B cell (primary cell): ENCODE measurements around the gene DDR1. TPM values are rescaled to one million over a fixed set of nuclear protein-coding genes. Genes with fewer than 3 reads are reported as not detected.

ENCODE experiments used
- ATAC-seq: fragments of 200-7000 bp; cut with Tn5 transposase; one replicate; pipeline ENCODE4 v1.10.0; 2021; ENCODE audit warnings: low read depth, mild to moderate bottlenecking, moderate number of reproducible peaks, moderate library complexity
- CTCF ChIA-PET: fragments of 350-600 bp; sonication (Branson Sonifier 250); formaldehyde crosslinking; loops from one replicate; lab custom pipeline; 2021; ENCODE audit warnings: antibody characterized with exemption, inconsistent platforms; lab: Charles Lee
- POLR2A ChIA-PET: fragments of 350-600 bp; sonication (Branson Sonifier 250); formaldehyde crosslinking; loops from one replicate; lab custom pipeline; 2021; ENCODE audit warnings: antibody characterized with exemption; lab: Charles Lee
- DNase-seq: peaks from one replicate; pipeline ENCODE4 v3.0.0; 2013
- H2AFZ ChIP-seq: 2 replicates; pipeline ENCODE4 v1.6.1; 2012; ENCODE audit warnings: mild to moderate bottlenecking, low read depth, low read length; ENCODE audit not compliant: insufficient read depth, poor library complexity, severe bottlenecking
- H3K27ac ChIP-seq, 2 donors: 1 replicate in 1 of 2; 2 replicates in 1 of 2; pipeline ENCODE4 v1.5.1; 2012 to 2013; ENCODE audit warnings: low read length in 2 of 2, mild to moderate bottlenecking in 2 of 2, moderate library complexity in 1 of 2
- H3K27me3 ChIP-seq, 4 experiments: fragments of 200-600 bp in 1 of 4; sonication (generic) in 1 of 4; replicated peaks in 1 of 4; 1 replicate in 2 of 4; 2 replicates in 2 of 4; pipeline versions ENCODE4 v1.6.1 to v1.7.0; 2013 to 2016; ENCODE audit warnings: low read length in 3 of 4, mild to moderate bottlenecking in 2 of 4, mixed read lengths in 1 of 4, moderate library complexity in 1 of 4; ENCODE audit not compliant: insufficient read depth in 4 of 4, control insufficient read depth in 3 of 4; ENCODE audit errors: control extremely low read depth in 1 of 4
- H3K36me3 ChIP-seq, 2 experiments: replicated peaks in 1 of 2; 1 replicate in 1 of 2; 2 replicates in 1 of 2; pipeline versions ENCODE4 v1.6.1 to v1.7.1; 2013; ENCODE audit warnings: low read length in 1 of 2; ENCODE audit not compliant: insufficient read depth in 2 of 2, control insufficient read depth in 1 of 2; ENCODE audit errors: control extremely low read depth in 1 of 2, extremely low read depth in 1 of 2
- H3K4me1 ChIP-seq, 2 donors: fragments of 200-600 bp in 1 of 2; sonication (generic) in 1 of 2; 1 replicate in 1 of 2; 2 replicates in 1 of 2; pipeline versions ENCODE4 v1.5.1 to v1.6.1; 2013 to 2017; ENCODE audit warnings: low read length in 2 of 2; ENCODE audit not compliant: control insufficient read depth in 2 of 2, insufficient read depth in 2 of 2
- H3K4me2 ChIP-seq: replicated peaks from 2 replicates; pipeline ENCODE3; 2012; ENCODE audit warnings: mild to moderate bottlenecking, low read depth, low read length; ENCODE audit not compliant: poor library complexity, severe bottlenecking
- H3K4me3 ChIP-seq, 5 experiments: fragments of 200-600 bp in 1 of 5; sonication (generic) in 1 of 5; 1 replicate in 3 of 5; 2 replicates in 2 of 5; pipeline versions ENCODE4 v1.5.1 to v1.7.0; 2011 to 2016; ENCODE audit warnings: low read length in 4 of 5, mild to moderate bottlenecking in 4 of 5, low read depth in 2 of 5, control low read depth in 1 of 5, moderate library complexity in 1 of 5; ENCODE audit not compliant: insufficient read depth in 1 of 5; ENCODE audit errors: control extremely low read depth in 1 of 5, extremely low read depth in 1 of 5
- H3K79me2 ChIP-seq: fragments of 200-600 bp; sonication (generic); one replicate; pipeline ENCODE4 v1.6.0; 2016; ENCODE audit warnings: low read length; ENCODE audit not compliant: control insufficient read depth, insufficient read depth
- H3K9ac ChIP-seq: fragments of 200-600 bp; sonication (generic); 2 replicates; pipeline ENCODE4 v1.6.1; 2017; ENCODE audit warnings: mild to moderate bottlenecking, low read length, moderate library complexity
- H3K9me3 ChIP-seq, 3 donors: one replicate each; pipeline versions ENCODE4 v1.6.1 to v1.7.1; 2013; ENCODE audit warnings: low read length in 2 of 3; ENCODE audit not compliant: control insufficient read depth in 2 of 3, insufficient read depth in 1 of 3; ENCODE audit errors: control extremely low read depth in 1 of 3
- H4K20me1 ChIP-seq: 2 replicates; pipeline ENCODE4 v1.6.0; 2012; ENCODE audit warnings: mild to moderate bottlenecking, low read length; ENCODE audit not compliant: insufficient read depth, control insufficient read depth, poor library complexity, severe bottlenecking
- H3K27ac Mint-ChIP-seq: one replicate; pipeline ENCODE4 v1.8.0; 2021; ENCODE audit warnings: mixed read lengths
- H3K27me3 Mint-ChIP-seq: one replicate; pipeline ENCODE4 v1.8.0; 2021; ENCODE audit warnings: mixed read lengths
- H3K4me1 Mint-ChIP-seq: one replicate; pipeline ENCODE4 v1.8.0; 2021; ENCODE audit warnings: mixed read lengths
- H3K4me3 Mint-ChIP-seq: one replicate; pipeline ENCODE4 v1.8.0; 2021; ENCODE audit warnings: mixed read lengths
- H3K9me3 Mint-ChIP-seq: one replicate; pipeline ENCODE4 v1.8.0; 2022; ENCODE audit warnings: mixed read lengths; ENCODE audit not compliant: insufficient read depth
- CTCF ChIP-seq: fragments of 200-600 bp; IDR thresholded peaks from one replicate; pipeline ENCODE4 v1.8.0; 2022; ENCODE audit warnings: antibody characterized with exemption, mild to moderate bottlenecking
- EZH2 ChIP-seq: IDR thresholded peaks from 2 replicates; pipeline ENCODE4 v1.6.1; 2012; ENCODE audit warnings: borderline replicate concordance, low read depth, mild to moderate bottlenecking, moderate library complexity, low read length; ENCODE audit not compliant: insufficient read depth, poor library complexity, severe bottlenecking
- WGBS: methylation state at CpG from one replicate; pipeline ENCODE4 v1.1.5; 2013; ENCODE audit warnings: missing lambda C conversion rate; ENCODE audit not compliant: insufficient coverage; 5-methylcytosine and 5-hydroxymethylcytosine counted together
- intact Hi-C: fragments of 100-400 bp; cut with micrococcal nuclease; formaldehyde crosslinking; loops from one replicate; pipeline ENCODE4 v1.10.0; 2022
- polyA plus RNA-seq: library from polyadenylated mRNA; depleted of rRNA; stranded (reverse); fragments of >200 nt; gene quantifications from 2 replicates; pipeline ENCODE4 v1.2.3, GENCODE V29; 2012
- total RNA-seq, 2 donors: library from RNA; stranded (reverse); fragments of 120-200 nt in 1 of 2; gene quantifications; 1 replicate in 1 of 2; 2 replicates in 1 of 2; pipeline versions ENCODE4 v1.2.3 to v1.2.4, GENCODE V29; 2013 to 2022

DDR1 gene
- total and polyA plus RNA-seq, 2 donors (not counting 1 experiment from before 2014, with no cell fraction given) = 28.8 to 61.7 TPM

GRCh38 chr6:30913721-30914075 lies 29.4 kb downstream of the DDR1 start:
- CTCF ChIA-PET = interaction anchor here (0.6 to 6.3 kb wide), 21 partner anchors 8 to 382 kb away, joined by 3 to 87 read pairs (median 6); partner anchors contain the start of gene DDR1
- Histone ChIP-seq H3K9me3 (no peaks in the 10 kb centered on the region), H3K4me2 (peak overlapping the region; percentile 95), H4K20me1 (no peaks in the 10 kb centered on the region), H3K79me2 (no peaks in the 10 kb centered on the region), H3K4me1 (peaks cover 13 to 24% of the 10 kb centered on the region in 2 donors), H3K36me3 (peaks cover 0 to 42% of the 10 kb centered on the region in 2 experiments), H3K4me3 (peak overlapping the region in 4 of 5 experiments; percentile 55 to 84 (median 78)), H3K27ac (peak overlapping the region; percentile 24 to 78), H3K27me3 (no peaks in the 10 kb centered on the region), H2AFZ (peak overlapping the region; percentile 99), H3K9ac (peak overlapping the region; percentile 82)
- no peaks in the 10 kb centered on the region for H3K27me3 Mint-ChIP-seq
- ATAC-seq = no peak
- H3K9me3 Mint-ChIP-seq = no peaks in the 10 kb centered on the region
- peak overlapping the region; percentile 90 for H3K4me3 Mint-ChIP-seq
- H3K27ac Mint-ChIP-seq = peak overlapping the region; percentile 83
- peaks cover 29% of the 10 kb centered on the region for H3K4me1 Mint-ChIP-seq
- no peak for DNase-seq
- intact Hi-C loops = loop anchor here (1.0 to 5.0 kb wide), 5 partner anchors 29 to 173 kb away; partner anchors contain the start of genes DDR1, FLOT1 and IER3
- POLR2A ChIA-PET = interaction anchor here (0.6 to 1.7 kb wide), 4 partner anchors 30 to 264 kb away, joined by 3 to 18 read pairs (median 3); partner anchors contain the start of genes DDR1 and DHX16
- WGBS = 27% methylated on average over 31 of the region's 31 CpGs
- no peak for TF ChIP-seq EZH2
- TF ChIP-seq CTCF = no peak

GRCh38 chr6:30914076-30914853 lies 29.9 kb downstream of the DDR1 start, which contains the start of gene VARS2:
TSS of gene VARS2 (plus strand) at chr6:30914238. CDS start at chr6:30914837, 599 bp downstream.
- DNase-seq (peak; percentile 92), ATAC-seq (peak; percentile 96)
- H3K4me1 Mint-ChIP-seq = peaks cover 24% of the 10 kb centered on the region
- H3K9ac ChIP-seq = peak within 1 kb of the TSS; percentile 82
- 2% methylated on average over 52 of the region's 52 CpGs for WGBS
- peaks cover 0 to 46% of the 10 kb centered on the region in 2 experiments for H3K36me3 ChIP-seq
- intact Hi-C loops = loop anchor here (1.0 to 5.0 kb wide), 4 partner anchors 86 to 173 kb away; partner anchors contain the start of genes FLOT1 and IER3
- H3K4me2 ChIP-seq = peak within 1 kb of the TSS; percentile 95
- ChIA-PET CTCF (interaction anchor here (0.6 to 6.3 kb wide), 25 partner anchors 9 to 558 kb away, joined by 3 to 87 read pairs (median 5); partner anchors contain the start of gene DDR1), POLR2A (interaction anchor here (0.8 to 1.7 kb wide), 3 partner anchors 30 to 242 kb away, joined by 3 to 18 read pairs (median 3); partner anchors contain the start of genes DDR1 and DHX16)
- H3K27me3 ChIP-seq = no peaks in the 10 kb centered on the region
- H3K4me3 Mint-ChIP-seq = peak within 1 kb of the TSS; percentile 90
- H3K27me3 Mint-ChIP-seq = no peaks in the 10 kb centered on the region
- H3K4me3 ChIP-seq = peak within 1 kb of the TSS; percentile 27 to 84 (median 78)
- H3K79me2 ChIP-seq = no peaks in the 10 kb centered on the region
- peak within 1 kb of the TSS; percentile 88 for H3K27ac Mint-ChIP-seq
- H3K27ac ChIP-seq = peak within 1 kb of the TSS; percentile 24 to 78
- no peaks in the 10 kb centered on the region for H3K9me3 Mint-ChIP-seq
- peaks cover 11 to 20% of the 10 kb centered on the region in 2 donors for H3K4me1 ChIP-seq
- H4K20me1 ChIP-seq = no peaks in the 10 kb centered on the region
- H2AFZ ChIP-seq = peak within 1 kb of the TSS; percentile 99
- TF ChIP-seq EZH2 = no peak
- peak; percentile 20 for TF ChIP-seq CTCF
- H3K9me3 ChIP-seq = no peaks in the 10 kb centered on the region
